CD4-positive, alpha-beta T cell treated with Interleukin-10 for 1 hour (primary cell): Measurements from ENCODE around the gene PHKA2.
A peak's percentile ranks its signal among the peaks of the same experiment; 100 is the strongest.

Experiments used
- DNase-seq: peaks from one replicate; pipeline ENCODE4 v3.0.0-alpha.2; 2020

The PHKA2 gene

DNA sequence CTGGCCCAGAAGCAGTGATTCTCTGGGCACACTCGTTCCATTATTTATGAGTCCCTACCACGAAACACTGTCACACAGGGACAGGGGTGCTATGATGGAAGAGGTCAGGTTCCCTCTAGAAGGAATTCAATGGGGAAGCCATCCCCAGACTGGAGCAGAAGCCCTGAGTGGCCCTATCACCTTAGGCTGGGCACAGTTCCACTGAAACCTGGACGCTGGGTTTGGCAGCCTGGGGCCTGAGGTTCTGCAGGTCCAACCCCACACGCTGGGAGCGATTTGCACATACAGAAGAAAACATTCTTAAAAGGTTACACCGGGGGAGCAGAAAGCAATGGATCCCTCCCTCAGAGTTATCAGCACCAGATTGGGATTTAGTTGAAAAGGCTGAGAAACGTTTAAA, 63.3 kb downstream of the PHKA2 start:
- DNase-seq, result no peak

DNA sequence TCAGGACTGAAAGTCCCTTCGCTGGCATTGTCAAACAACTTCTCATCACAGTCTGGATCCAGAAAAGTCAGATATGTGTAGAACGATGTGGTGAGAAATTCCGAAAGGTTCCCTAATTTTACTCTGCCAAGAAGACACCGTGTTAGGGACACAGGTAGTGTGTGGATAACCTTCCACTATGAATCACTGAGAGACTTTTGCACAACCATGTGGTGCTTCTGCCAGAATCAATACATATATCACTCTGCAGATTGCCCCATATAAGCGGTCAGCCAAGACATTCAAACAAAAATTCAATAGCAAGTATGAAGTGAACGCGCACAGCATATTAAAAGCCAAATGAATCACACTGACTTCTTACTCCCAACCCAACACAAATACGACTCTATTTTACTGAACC, 63.8 kb downstream of the PHKA2 start:
- no peak for DNase-seq

DNA sequence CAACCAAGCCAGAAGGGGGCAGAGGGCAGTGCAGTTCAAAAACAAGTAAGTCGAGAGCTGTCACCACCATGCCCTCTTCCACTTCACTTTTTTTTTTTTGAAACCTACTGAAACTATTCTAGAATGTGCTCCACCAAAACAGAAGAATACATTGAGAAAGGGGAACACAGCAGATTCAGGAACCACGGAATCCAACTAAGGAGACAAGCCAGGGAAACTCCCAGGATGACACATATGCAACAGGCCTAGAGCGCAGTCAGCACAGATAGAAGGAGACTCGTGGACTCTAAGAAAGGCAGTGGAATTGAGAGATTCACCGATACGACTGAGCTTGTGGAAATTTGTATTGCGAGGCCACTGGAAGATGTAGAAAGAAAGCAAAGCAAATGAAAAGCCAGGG, 66.1 kb downstream of the PHKA2 start:
- DNase-seq, result no peak

DNA sequence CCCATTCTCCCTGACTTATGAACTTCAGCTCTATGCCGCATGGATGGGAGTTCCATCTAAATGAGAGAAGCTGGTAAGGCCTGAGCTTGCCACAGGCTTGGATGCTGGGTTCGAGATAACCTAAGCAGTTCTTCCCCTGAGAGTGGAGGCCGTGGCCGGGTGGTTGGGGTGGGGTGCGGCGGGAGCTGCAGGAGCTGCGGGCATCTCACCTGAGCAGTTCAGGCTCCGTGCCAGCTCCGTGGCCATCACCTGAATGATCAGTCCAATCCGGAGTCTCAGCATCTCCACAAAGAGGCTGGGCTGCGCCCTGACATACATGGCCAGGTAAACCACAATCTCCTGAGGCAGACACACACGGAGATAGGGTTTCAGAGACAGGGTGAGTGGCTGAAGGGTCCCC, 77.6 kb downstream of the PHKA2 start:
- no peak for DNase-seq

DNA sequence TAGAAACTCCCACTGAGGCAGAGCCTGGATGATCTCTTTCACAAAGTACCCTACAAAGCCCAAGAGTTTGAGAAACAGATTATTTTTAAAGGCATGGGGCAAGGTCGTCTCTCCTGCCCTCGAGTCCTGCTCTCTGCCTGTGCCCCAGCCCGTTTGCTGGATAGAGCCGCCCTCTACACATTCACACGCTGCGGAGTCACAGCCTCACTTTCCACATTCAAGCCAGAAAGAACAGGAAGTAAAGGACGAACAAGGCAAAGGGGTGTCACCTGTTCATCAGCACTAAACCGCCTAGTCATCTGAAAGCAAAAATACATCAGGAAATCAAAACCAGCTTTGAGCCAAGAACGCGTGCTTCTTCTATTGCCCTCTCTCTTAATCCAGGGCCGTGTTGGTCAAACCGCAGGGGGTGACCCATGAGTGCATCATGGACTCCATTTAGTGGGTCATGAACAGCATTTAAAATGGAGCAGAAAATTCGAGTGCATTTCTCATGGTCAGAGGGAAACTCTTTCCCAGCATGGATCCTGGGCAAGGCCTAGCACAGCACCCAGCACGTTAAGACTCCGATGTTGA, 83.4 kb downstream of the PHKA2 start:
- DNase-seq, result no peak

DNA sequence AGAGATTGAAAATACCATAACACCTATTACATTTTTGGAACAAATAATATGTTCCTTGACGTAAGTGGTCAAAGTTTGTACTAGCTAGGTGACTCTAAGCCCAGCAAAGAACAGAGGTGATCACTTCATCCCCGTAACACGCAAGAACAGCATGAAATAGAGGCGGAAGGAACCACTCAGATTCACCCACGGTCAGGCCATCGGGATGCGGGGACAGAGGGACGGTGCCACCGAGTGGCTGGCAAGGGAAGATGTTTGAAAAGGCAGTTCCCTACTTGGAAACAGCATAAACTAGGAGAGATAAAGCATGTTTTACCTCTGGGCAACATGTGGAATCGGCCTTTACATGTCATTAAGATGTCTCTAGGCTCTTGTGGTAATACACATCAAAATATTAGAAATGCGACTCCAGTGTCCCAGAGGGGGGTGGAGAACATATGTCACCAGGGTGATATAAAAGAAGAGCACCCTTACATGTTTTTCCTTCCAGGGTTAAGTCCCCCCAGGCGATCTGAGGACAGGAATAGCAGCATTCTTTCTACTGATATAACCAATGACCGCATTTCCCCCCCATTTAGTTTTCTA, 84.0 kb downstream of the PHKA2 start:
- peak; percentile 1 for DNase-seq

DNA sequence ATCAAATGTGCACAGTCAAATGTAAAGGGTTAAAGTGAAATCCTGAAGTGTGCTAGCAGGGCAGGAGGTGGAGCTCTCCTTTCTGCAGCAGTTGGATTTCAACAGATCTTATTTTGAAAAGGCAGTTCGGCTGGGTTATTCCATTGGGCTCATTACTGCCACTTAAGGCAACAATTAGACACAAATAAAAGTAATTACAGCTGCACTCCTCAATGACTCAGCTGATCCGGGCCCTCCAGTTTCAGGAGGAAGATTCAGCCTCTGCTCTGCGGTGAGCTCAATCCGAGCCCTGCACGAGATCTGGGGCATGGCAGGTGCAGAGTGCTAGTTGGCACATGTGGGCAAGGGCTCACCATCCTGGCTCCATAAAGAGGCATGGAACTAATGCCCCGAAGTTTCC, 85.4 kb downstream of the PHKA2 start:
- DNase-seq, result no peak

DNA sequence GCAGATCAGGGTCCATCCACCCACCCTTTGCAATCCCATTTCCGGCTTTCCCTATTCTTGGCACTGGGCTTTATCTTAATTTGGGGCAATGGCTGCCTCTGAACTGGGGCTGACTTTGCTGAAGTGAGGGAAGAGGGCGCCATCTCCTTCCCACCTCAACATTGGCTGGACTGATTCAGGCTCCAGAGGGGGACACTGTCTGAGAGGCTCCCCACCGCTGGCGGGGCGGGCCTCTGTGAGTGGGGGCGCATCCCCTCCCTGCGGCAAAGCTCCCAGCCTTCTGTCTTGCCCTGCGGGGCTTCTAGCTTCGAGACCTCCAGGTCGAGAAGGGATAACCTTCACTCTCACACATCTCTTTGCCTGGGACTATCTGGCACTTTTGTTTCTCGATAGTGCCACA, 85.8 kb downstream of the PHKA2 start:
- DNase-seq, result no peak

DNA sequence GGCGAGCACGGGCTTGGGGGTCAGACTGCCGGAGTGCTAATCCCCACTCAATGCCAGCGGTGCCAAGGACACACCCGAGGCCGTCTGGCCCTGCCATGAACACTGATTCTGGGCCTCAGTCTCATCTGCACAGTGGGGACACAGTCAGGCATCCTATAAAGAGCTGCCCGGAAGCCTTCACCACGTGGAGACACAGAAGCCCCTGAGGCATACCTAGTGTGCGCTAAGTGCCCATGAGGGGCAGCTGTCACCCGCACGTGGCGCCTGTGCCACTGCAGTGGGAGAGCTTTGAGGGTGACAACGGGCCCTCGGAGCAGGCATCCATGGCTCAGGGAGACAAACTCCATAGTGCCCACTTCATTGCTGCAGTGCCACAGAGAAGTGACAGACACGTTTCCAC, 86.3 kb downstream of the PHKA2 start:
- no peak for DNase-seq

DNA sequence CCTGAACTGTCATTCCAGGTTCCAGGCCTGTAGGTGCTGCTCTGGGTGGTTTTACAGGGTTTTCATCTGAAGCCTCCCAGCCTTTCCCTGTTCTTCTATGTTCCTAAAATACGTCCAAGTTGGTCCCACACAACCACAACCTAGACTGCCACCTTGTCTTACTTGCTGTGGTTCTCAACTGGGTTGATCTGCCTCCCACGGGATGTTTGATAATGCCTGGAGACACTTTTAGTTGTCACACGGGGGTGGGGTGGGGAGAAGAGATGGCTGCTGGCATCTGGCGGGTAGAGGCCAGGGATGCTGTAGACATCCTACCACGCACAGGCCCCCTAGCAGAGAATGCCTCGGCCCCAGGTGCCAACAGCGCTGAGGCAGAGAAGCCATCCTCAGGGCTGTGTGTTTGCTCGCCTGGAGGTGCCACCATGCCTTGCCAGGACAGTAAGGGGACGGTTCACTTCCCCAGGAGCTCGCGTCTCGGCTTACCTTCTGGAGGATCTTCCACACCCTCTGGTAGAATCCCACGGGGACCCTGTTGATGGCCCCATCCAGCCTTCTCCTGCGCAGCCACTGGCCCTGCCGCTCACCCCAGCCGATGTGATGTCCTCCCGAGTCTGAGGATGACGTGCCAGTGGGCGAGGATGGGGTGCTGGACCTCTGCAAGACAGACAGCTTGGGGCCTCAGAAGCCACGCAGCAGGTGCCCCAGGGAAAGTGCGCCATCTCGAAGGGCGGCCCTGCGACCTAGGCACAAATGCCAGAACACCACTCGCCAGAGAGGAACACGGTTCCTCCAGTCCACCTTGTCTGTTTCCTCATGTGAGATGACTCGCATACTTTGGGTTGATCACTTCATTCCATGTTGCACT, 87.0 kb downstream of the PHKA2 start:
- no peak for DNase-seq

DNA sequence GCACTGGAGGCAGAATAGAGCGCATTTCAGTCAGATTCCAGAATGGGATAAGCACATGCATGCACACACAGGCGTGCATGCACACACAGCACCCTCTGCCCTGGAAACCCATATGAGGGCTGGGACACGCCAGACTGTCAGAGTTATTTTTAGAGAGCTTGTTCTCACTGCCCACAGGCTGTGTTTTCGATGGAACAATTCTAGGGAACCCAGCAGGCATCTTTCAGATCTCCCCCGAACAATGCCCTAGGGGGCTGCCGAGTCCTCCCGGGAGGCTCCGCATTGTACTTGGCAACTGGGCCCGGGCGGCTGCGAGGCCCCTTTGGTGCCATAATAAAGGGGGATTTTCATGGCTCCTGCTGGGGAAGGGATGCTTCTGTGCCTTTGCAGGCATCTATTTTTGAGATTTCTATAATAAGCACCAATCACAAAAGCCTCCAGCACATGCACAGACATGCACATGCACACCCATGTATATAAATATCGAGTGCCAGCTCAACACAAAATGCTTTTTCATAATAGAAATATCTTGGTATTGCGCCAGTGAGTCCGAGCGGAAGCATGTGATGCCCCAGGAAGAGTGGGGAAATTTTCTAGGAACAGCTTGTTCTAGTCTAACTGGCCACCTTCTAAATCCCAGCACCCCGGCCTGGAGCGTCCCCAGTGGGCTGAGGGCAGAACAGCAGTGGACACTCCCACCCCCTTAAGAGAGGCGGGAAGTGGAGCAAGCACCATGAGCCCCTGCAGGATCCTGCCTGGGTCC, 88.5 kb downstream of the PHKA2 start:
- no peak for DNase-seq

DNA sequence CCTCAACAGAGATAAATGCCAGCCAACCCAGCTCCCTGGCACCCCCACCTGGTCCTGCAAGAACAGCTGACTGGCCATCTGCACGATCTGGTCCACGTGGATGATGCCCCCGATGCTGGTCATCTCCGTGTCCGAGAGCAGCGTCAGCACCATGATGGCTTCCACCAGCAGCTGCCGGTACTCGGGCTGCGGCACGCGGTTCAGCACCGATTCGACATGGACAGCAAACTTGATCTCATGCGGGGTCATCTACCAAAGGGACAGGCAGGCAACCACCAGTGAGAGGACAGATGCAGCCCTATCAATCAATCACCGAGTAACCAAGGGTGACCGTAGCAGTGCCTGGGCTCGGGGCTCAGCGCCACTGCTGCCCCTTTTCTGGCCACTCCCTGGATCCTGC, 89.8 kb downstream of the PHKA2 start:
- no peak for DNase-seq

DNA sequence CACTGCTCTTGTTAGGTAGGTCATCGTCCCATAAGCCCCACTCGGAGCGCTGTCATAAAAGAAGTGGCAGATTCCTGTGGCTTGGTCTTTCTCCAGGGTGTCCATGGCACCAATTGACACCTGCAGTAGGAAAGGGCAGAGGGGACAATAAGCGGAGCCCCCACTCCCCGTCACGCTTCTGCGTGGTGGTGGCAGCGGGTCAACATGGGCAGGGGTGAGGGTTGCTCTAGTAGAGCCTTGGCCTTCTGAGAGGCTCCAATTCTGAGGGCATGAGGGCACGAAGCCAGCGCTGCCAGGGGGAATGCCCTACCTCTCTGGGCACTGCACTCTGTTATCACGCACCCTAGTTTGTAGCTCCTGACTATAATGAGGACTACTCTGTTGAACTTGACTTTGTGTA, 90.4 kb downstream of the PHKA2 start:
- DNase-seq, result no peak

DNA sequence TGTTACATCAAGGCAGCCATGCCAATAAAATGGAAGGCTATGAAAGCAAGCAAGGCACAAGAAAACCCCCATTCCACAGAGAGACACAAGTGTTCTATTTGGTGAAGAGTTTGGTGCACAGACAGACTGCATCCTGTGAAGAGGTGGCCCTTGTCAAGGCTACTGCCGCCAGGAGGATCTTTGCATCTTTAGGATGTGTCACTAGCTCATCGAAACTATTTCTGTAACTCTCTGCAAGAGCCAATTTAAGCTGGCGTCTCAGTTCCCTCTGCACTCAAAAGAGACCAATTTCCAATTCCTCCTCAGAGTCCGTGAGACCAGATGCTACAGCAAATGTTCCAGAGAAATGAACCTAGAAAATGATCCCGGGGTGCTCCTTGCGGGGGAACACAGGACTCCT, 91.0 kb downstream of the PHKA2 start:
- DNase-seq, result no peak

DNA sequence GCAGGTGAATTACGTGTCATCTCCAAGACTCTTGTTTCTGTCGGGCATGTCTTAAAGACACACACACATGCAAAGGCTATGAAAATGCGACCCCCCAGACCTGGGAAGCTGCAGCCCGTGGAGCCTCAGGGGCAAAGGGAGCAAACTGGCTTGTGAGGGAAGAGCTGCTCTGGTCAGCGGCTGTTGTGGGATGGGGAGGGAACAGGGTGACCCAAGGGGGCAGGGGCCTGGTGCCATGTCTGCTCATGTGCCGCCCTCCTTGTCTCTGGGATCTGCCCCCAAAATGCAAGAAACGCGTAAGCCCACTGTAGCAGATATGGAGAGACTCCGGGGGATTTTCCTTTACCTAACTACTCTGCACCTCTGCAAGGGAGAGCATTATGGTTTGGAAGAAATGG, 92.4 kb downstream of the PHKA2 start:
- DNase-seq, result no peak

DNA sequence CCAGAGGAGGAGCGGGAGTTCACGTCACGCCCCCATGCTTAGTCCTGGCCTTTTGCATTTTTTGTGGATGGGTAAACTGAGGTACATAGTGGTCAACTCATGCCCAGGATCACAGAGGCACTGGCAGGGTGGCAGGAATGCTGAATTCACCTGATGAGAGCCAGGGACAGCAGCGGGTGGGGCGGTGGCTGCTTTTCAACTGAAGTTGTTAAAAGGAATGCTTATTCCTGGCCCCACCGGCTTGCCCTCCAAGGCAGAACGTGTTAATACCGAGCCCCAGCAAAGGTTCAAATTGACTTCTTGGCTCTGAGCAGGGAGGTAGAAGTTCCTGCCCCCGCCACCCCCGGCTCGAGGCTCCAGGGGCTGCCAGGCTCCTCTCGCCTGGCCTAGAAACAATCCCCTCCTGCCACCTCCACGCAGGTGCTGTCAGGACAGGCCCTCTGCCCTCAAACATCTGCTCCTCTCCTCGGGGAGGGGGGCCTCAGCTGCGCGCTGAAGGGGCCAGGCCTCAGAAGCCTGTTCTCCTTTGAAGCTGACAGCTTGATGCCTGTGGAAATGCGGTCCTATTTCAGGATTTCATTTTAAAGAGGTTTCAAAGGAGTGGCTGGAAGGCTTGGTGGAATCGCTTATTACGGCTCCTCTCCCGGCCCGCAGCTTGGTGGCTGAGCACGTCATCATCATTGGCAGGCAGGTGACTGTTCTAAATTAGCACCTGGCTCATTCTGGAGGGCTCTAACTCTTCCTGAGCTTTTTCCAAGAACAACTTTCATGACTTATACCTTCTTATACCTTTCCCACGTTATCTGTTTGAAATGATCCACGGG, 93.0 kb downstream of the PHKA2 start:
- no peak for DNase-seq

DNA sequence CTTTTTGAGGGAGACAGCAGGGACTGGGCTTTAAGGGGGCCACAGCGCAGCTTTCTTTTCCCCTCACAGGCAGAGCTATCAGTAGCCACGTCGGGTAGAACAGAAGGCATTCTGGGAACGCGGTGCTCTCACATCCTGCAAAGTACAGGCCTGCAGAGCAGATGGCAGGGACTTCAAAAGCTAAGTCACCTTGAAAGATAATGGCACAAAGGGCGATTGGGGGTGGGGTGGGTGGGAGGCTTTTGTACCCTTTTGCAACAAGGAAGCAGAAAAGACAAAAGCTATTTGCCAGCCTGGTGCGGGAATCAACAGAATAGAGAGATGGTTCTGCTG, 93.9 kb downstream of the PHKA2 start:
- no peak for DNase-seq

DNA sequence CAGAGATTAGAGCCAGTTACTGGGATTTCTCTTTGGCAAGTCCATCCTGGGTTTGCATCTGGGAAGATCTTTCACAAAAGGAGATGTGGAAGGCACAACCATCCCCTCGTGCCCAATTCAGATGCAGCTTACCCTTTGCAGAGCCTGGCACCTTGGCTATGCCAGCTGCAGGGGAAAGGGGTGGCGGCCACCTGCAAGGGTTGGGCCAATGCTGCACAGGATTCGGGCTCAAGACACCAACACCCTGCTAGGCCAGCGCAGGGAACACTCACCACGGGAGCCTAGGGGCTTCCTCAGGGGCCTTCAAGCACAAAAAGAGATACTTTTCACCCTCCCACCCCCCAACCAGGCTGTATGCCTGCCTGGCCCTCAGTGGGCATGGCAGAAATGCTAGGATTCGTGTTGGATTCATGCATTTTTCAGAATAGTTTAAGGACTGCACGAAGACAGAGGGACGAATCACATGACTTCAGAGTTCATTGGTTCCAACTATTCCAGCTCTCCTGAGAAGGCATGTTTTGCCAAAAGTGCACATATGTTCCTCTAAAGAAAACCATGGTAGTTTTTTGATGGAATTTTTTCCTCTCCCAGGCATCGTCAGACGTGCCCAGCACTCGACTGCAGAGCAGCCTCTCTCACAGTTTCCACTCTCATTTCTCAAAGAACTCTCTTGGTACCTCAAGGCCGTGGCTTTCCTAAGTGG, 94.4 kb downstream of the PHKA2 start:
- no peak for DNase-seq

DNA sequence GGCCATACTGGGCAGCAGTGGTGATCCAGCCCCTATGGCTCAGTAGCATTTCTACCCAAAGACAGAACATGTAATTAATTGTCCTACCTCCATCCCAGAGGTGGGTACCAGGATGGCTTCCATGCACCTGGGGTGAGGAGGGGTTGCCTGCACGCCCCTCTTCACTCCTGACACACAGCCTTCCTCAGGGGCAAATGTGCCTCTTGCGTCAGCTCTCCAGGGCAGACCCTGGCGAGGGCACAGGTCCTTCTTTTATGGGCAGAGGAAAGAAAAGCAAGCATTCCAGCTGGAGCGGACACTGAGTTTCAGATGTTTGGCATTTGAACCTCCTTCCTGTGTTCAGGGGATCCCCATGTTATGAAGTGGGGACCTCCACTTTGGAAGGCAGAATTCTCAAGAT, 95.6 kb downstream of the PHKA2 start:
- DNase-seq, result no peak

DNA sequence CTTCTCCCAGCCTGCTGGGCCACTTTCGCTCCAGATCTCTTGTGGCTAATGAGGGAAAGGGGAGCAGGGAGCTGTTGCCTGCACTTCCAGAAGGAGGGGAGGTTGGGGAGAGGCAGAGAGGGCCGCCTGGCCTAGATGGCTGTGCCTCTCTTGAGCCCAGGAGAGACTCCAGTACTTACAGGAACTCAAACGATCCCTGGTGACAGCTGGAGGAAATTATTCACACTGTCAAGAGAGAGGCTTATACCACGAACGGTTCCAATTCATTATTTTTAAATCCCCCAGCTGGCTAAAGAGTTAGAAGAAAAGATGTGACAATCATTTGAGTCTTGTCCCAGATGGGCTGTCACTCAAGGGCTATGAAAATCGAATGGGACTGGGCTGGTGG, 96.1 kb downstream of the PHKA2 start:
- DNase-seq, result no peak

DNA sequence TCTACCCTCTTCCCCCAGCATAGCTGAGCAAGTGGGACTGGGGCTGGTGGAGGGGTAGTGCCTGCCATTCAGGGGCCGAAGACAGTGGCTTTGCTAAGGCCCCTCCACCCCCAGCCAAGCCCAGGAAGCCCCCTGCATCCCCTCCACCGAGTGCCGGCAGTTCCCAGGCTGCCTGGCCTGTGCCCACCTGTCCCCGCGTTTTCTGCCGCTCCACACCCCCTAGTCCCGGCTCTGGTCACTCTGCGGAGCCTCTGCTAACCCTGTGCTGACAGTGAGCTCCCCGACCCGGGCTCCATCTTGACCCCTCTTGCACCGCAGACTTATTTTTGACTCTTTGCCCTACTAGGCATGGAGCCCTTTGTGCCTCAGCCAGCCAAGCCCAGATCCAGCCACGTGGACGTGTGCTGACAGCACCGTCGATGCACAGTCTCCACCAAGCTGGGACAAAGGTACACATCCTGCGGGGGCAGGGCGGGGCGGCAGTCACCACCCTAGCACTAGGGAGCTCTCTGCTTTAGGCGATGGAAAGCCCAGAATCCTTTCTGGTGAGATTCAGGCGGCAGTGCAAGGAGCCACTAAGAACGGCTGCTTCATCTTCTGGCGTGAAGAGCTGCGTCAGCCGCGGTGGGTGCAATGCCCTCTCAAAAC, 96.6 kb downstream of the PHKA2 start:
- DNase-seq, result no peak
